ENCODE measurements around the gene TPRA1. TPM values are rescaled to one million over a fixed set of nuclear protein-coding genes. Genes with fewer than 3 reads are reported as not detected.

The TPRA1 gene
- total and polyA plus RNA-seq, 9 of the 15 experiments (the other 6 are each of a cell fraction or from before 2014, with no cell fraction given), result 0.66 to 21.5 (median 11.1) TPM

GRCh38 chr3:127590282-127590592, 296 bp downstream of the TPRA1 start (continued):
- TF ChIP-seq FOXO4 (CRISPR knock-in tag; IDR thresholded peaks at IDR 0.05), result no peak
- peak; percentile 46 for TF ChIP-seq TAF1 (IDR thresholded peaks at IDR 0.05; ENCODE audit: control insufficient read depth, extremely low read depth, insufficient read depth, low read length, severe bottlenecking)
- TF ChIP-seq PHB (CRISPR knock-in tag; IDR thresholded peaks at IDR 0.05), result no peak
- no peak for TF ChIP-seq MAX (CRISPR knock-in tag; IDR thresholded peaks at IDR 0.05)
- no peak for TF ChIP-seq ZBTB7A (IDR thresholded peaks at IDR 0.05; ENCODE audit: borderline replicate concordance, control insufficient read depth, low read depth, low read length)
- TF ChIP-seq ZNF280A (IDR thresholded peaks at IDR 0.05; ENCODE audit: low read depth, partially characterized antibody), result no peak
- TF ChIP-seq RBBP5 (IDR thresholded peaks at IDR 0.05; ENCODE audit: borderline replicate concordance, insufficient read depth, low read length, poor library complexity, severe bottlenecking), result peak; percentile 66
- TF ChIP-seq AFF1 (IDR thresholded peaks at IDR 0.05; ENCODE audit: low read depth in 1 of 2, partially characterized antibody in 2 of 2), result no peak
- TF ChIP-seq NFIX (CRISPR knock-in tag; IDR thresholded peaks at IDR 0.05; ENCODE audit: low read depth), result no peak
- TF ChIP-seq RAD21 (CRISPR knock-in tag; conservative IDR thresholded peaks at IDR 0.05 in 1 of 2, IDR thresholded peaks at IDR 0.05 in 1 of 2), result no peak
- TF ChIP-seq ZFP1 (CRISPR knock-in tag; IDR thresholded peaks at IDR 0.05), result no peak
- no peak for TF ChIP-seq NCOA1 (IDR thresholded peaks at IDR 0.05; ENCODE audit: low read depth)
- TF ChIP-seq CLOCK (CRISPR knock-in tag; IDR thresholded peaks at IDR 0.05; ENCODE audit: borderline replicate concordance), result no peak
- peak; percentile 23 for TF ChIP-seq CXXC5 (CRISPR knock-in tag; IDR thresholded peaks at IDR 0.05)
- no peak for TF ChIP-seq HMGN3 (IDR thresholded peaks at IDR 0.05; ENCODE audit: borderline replicate concordance, extremely low read depth, insufficient read length, low read depth, low read length)
- TF ChIP-seq HSF4 (CRISPR knock-in tag; IDR thresholded peaks at IDR 0.05; ENCODE audit: borderline replicate concordance), result no peak
- no peak for TF ChIP-seq KDM5B (IDR thresholded peaks at IDR 0.05; ENCODE audit: insufficient replicate concordance, low read depth, low read length)
